Activated naive CD4-positive, alpha-beta T cell treated with anti-CD3 and anti-CD28 coated beads, Interleukin-2, amount 50 U/mL, for 24 hours (primary cell): ENCODE data around the gene EFCAB8.

ENCODE experiments used
- H3K27ac Mint-ChIP-seq: one replicate; pipeline ENCODE4 v1.8.0; 2021; ENCODE audit warnings: mild to moderate bottlenecking, mixed read lengths
- H3K27me3 Mint-ChIP-seq: one replicate; pipeline ENCODE4 v1.8.0; 2021; ENCODE audit warnings: mixed read lengths
- H3K36me3 Mint-ChIP-seq: one replicate; pipeline ENCODE4 v1.8.0; 2021; ENCODE audit warnings: mixed read lengths
- H3K4me1 Mint-ChIP-seq: one replicate; pipeline ENCODE4 v1.8.0; 2021; ENCODE audit warnings: mixed read lengths
- H3K4me3 Mint-ChIP-seq: one replicate; pipeline ENCODE4 v1.8.0; 2021; ENCODE audit warnings: mild to moderate bottlenecking, mixed read lengths
- H3K9me3 Mint-ChIP-seq: one replicate; pipeline ENCODE4 v1.8.0; 2021; ENCODE audit warnings: mixed read lengths

EFCAB8 gene

DNA sequence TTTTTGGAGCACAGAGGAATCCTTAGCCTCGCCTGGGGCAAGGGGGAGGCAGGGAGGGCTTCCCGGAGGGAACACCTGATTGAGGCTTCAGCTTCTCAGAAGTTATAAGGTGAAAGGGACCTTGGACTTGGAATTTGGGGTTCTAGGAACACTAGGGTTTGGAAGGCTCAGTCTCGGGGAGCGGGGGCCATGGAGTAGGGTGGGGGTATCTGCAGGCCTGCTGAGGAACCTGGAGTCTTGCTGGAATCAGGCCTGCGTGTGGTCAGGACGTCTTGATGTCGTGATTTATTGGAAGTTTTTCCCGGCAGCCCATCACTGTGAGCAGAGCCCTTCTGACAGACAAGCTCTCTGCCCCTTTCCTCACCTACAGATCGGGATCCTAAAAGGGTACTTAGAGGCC, 50.7 kb downstream of the EFCAB8 start:
- H3K9me3 Mint-ChIP-seq, result no peaks in the 10 kb centered on the region
- H3K4me3 Mint-ChIP-seq, result no peak overlapping the region
- H3K4me1 Mint-ChIP-seq, result peaks cover 27% of the 10 kb centered on the region
- H3K27ac Mint-ChIP-seq, result no peak overlapping the region
- no peaks in the 10 kb centered on the region for H3K27me3 Mint-ChIP-seq
- H3K36me3 Mint-ChIP-seq, result peaks cover 2% of the 10 kb centered on the region

DNA sequence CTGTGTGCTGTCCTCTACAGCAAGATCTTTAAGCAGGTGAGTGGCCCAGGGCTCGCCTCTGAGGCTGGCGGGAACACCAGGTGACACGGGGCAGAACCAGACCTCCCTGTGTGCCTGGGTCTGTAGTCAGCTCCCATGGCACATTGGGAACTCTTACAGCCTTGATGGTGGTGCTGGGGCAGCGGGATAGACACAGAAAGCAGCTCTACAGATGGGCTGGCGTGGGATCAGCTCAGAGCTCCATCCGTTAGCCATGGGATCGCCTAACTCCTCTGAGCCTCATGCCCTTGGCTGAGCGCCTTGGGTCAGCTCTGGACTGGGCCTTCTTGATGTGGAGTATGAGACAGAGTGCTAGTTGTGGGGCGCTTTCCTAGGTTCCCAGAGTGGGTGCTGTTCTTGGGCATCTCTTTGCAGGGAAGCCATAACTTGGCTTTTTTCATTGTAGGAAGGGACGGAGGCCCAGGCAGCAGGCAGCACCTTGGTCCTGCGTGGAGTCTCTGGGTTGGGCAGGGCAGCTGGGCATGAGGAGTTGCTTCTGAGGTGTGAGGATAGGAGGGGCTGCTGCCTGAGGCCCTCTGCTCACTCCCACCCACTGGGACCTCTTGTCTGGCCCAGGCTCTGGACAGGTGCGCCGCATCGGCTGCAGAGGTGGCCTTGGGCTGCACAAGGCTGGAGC, 51.3 kb downstream of the EFCAB8 start:
- no peak overlapping the region for H3K27ac Mint-ChIP-seq
- no peaks in the 10 kb centered on the region for H3K9me3 Mint-ChIP-seq
- H3K4me1 Mint-ChIP-seq, result peaks cover 24% of the 10 kb centered on the region
- H3K27me3 Mint-ChIP-seq, result no peaks in the 10 kb centered on the region
- no peak overlapping the region for H3K4me3 Mint-ChIP-seq
- peaks cover 3% of the 10 kb centered on the region for H3K36me3 Mint-ChIP-seq

DNA sequence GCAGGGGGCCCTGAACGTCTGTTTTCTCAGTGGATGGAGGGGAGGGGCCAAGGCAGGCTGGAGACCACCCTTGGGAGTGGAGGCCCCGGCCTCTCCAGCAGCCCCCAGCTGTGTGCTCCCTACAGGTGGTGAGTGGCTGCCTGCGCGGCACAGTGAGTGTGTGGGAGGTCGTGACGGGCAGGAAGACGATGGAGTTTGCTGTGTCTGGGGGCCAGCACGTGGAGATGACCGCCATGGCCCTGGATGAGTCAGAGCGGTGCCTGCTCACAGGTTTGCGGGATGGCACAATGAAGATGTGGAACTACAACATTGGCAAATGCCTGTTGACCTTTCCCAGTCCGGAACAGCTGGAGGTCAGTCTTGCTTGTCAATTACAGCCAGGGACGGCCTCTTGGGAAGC, 52.6 kb downstream of the EFCAB8 start:
- Mint-ChIP-seq H3K4me1 (peaks cover 15% of the 10 kb centered on the region), H3K36me3 (peaks cover 7% of the 10 kb centered on the region), H3K27me3 (no peaks in the 10 kb centered on the region), H3K27ac (no peak overlapping the region), H3K4me3 (no peak overlapping the region), H3K9me3 (peaks cover 2% of the 10 kb centered on the region)

DNA sequence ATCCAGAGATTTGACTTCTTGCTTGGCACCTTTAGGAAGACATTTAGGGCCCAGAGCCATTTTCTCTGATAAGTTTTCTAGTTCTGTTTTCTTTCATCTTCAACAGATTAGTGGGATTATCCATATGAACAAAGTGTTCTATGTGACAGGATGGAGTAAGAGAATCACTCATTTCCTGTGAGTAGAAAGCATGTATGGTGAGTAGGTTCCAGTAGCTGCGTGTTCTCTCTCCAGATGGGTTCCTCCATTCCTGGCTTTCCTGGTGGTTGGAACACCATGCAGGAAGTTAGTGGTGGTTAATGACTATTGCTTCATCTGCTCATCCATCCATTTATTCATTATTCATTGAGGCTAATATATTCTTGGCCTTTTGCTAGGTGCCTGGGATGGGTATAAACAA, 54.0 kb downstream of the EFCAB8 start:
- Mint-ChIP-seq H3K36me3 (peaks cover 7% of the 10 kb centered on the region), H3K4me3 (no peak overlapping the region), H3K27me3 (no peaks in the 10 kb centered on the region), H3K27ac (no peak overlapping the region), H3K4me1 (peaks cover 11% of the 10 kb centered on the region), H3K9me3 (peaks cover 5% of the 10 kb centered on the region)

DNA sequence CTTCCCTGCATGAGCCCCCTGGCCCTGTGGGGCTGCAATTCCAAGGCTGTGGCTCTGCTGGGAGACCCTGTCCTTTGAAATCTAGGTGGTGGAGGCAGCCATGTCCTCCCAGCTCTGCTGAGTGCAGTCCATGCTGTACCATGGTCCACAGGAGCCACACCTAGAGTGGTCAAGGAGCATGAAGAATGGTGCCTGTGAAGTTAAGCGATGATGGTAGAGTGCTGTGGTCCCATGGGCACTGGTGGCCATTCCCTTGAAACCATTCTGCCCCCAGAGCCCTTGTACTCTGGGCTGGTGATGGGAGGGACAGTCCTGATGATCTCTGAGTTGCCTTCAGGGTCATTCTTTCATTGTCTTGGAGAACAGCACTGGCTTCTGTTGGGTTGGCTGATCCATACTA, 55.3 kb downstream of the EFCAB8 start:
- H3K27me3 Mint-ChIP-seq, result no peaks in the 10 kb centered on the region
- H3K4me3 Mint-ChIP-seq, result no peak overlapping the region
- H3K4me1 Mint-ChIP-seq, result peaks cover 5% of the 10 kb centered on the region
- no peak overlapping the region for H3K27ac Mint-ChIP-seq
- peaks cover 7% of the 10 kb centered on the region for H3K36me3 Mint-ChIP-seq
- peaks cover 5% of the 10 kb centered on the region for H3K9me3 Mint-ChIP-seq

DNA sequence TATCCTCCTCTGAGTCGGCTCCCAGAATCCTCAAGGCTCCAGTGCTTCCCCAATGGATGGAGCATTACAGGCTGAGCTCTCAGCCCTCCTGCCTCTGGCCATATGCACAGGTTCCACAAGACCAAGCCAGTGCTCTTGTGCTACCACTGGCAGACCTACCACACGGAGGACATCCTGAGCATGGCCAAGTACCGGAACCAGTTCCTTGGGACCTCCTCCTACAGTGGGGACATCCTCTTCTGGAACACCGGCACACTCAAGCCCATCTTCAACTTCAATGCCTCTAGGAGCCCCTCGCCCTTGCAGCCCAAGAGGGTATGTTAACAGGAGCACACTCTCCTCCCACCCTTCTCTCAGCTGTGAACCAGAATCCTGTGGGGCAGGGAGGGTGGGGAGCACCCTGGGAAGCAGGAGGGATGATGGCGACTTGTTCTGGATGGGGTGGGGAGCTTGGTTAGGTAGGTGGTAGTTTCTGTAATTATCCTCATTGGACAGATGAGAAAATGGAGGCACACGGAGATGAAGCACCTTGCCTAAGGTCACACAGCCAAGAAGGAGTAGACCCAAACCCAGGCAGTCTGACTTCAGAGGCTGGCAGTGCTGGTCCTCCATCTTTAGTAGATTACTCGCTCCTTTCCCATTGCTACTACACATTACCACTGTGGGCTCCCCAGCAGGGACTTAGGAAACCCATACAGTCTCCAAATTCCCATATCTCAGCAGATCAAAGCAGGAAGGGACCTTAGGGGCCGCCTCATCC, 58.6 kb downstream of the EFCAB8 start:
- Mint-ChIP-seq H3K27ac (no peak overlapping the region), H3K36me3 (peaks cover 11% of the 10 kb centered on the region), H3K4me3 (no peak overlapping the region), H3K9me3 (peaks cover 5% of the 10 kb centered on the region), H3K4me1 (no peaks in the 10 kb centered on the region), H3K27me3 (no peaks in the 10 kb centered on the region)

DNA sequence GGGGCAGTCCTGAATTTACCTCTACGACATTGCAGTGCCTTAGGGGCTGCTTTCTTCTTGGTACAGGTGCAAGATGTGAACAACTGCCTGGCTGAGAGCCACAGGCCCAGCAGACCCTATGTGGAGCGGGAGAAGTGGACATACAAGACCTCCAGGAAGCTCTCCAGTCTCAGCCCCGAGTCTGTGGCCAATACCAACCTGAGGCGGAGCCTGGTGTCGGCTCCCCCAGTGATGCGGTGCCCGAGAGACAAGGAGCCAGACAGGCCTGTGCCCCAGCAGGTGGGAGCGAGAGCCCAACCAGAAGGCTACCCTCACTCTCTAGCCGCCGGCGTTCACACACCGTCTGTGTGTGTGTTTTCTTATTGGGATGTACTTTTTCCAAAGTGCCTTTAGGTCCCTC, 59.6 kb downstream of the EFCAB8 start:
- Mint-ChIP-seq H3K27ac (no peak overlapping the region), H3K9me3 (peaks cover 5% of the 10 kb centered on the region), H3K4me3 (no peak overlapping the region), H3K36me3 (peaks cover 11% of the 10 kb centered on the region), H3K4me1 (no peaks in the 10 kb centered on the region), H3K27me3 (no peaks in the 10 kb centered on the region)

DNA sequence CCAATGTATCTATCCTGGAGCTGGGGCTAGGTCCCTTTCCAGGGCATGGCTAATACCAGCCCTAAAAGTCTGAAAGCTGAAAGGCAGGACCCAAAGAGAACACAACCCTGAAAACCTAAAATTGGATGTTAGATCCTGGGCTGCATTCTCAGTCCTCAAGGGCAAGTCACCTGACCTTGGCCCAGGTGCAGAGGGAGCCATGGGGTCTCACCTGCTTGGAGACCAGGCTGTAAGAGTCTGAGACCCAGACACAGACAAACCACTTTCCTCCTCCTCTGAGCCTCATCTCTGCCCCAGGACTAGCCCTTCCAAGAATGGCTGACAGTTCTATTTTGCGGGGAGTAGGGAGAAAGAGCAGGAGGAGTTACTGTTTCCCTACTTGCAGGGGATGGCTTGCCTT, 60.0 kb downstream of the EFCAB8 start:
- Mint-ChIP-seq H3K27me3 (no peaks in the 10 kb centered on the region), H3K9me3 (peaks cover 5% of the 10 kb centered on the region), H3K27ac (no peak overlapping the region), H3K4me1 (no peaks in the 10 kb centered on the region), H3K4me3 (no peak overlapping the region), H3K36me3 (peaks cover 11% of the 10 kb centered on the region)

DNA sequence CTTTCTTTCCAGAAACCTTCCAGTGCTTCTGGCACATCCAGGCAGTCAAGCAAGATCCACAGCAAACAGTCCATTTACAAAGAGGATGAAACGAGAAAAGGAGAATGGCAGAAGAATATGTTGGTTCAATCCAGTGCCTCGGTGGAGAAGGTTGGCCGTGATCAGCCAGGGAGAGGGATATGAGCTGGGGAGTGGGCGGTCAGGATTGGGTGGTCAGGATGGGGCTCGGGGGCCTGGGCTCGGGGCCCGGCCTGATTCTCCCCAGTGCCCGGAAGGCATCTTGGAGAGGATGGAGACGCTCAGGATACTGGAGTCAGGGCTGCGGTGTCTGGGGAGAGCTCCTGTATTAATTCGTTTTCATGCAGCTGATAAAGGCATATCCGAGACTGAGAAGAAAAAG, 61.3 kb downstream of the EFCAB8 start:
- Mint-ChIP-seq H3K9me3 (peaks cover 5% of the 10 kb centered on the region), H3K27me3 (no peaks in the 10 kb centered on the region), H3K4me1 (no peaks in the 10 kb centered on the region), H3K27ac (no peak overlapping the region), H3K36me3 (peaks cover 7% of the 10 kb centered on the region), H3K4me3 (no peak overlapping the region)

DNA sequence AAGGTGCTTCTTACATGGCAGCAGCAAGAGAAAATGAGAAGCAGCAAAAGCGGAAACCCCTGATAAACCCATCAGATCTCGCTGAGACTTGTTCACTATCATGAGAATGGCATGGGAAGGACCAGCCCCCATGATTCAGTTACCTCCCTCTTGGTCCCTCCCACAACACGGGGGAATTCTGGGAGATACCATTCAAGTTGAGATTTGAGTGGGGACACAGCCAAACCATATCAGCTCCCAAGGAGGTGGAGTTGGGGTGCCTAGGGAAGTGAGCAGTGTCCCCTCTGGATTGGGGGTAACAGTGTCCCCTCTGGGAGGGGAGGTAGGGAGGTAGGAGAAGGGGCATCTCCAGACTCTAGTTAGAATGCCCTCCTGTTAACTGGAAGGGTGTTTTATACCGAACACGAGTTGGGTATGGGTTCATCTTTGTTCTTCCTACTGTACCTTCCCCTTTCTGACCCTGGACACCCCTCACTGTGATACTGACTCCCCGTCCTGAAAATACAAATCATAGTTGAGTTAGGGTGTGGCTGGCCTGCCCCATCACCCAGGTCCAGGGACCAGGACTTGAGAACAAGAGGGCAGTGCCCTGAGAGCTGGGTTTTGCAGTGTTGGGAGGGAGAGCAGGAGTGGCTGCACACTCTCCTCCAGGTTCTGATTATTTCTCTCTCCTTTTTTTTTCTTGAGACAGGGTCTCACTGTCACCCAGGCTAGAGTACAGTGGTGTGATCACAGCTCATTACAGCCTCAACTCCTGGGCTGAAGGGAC, 62.0 kb downstream of the EFCAB8 start:
- Mint-ChIP-seq H3K27me3 (no peaks in the 10 kb centered on the region), H3K4me1 (no peaks in the 10 kb centered on the region), H3K27ac (no peak overlapping the region), H3K9me3 (peaks cover 5% of the 10 kb centered on the region), H3K36me3 (peaks cover 3% of the 10 kb centered on the region), H3K4me3 (no peak overlapping the region)

DNA sequence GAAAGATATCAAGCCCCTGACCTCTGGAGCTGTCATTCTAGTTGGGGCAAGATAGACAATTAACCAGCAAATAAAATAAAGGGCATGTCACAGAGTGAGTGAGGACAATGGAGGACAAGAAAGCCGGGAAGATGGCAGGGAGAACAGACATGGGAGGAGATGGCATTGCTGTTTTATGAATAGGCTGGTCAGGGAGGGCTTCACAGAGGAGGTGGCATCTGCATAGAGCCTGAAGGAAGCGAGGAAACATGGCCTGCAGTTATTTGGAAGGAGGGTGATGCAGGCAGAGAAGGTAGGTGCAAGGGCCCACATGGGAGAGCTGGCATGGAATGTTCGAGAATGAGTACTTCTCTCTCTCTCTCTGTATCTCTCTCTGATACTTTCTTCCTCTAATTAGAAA, 63.7 kb downstream of the EFCAB8 start:
- no peaks in the 10 kb centered on the region for H3K4me1 Mint-ChIP-seq
- H3K27ac Mint-ChIP-seq, result no peak overlapping the region
- H3K9me3 Mint-ChIP-seq, result no peaks in the 10 kb centered on the region
- H3K36me3 Mint-ChIP-seq, result peaks cover 3% of the 10 kb centered on the region
- H3K27me3 Mint-ChIP-seq, result no peaks in the 10 kb centered on the region
- no peak overlapping the region for H3K4me3 Mint-ChIP-seq

DNA sequence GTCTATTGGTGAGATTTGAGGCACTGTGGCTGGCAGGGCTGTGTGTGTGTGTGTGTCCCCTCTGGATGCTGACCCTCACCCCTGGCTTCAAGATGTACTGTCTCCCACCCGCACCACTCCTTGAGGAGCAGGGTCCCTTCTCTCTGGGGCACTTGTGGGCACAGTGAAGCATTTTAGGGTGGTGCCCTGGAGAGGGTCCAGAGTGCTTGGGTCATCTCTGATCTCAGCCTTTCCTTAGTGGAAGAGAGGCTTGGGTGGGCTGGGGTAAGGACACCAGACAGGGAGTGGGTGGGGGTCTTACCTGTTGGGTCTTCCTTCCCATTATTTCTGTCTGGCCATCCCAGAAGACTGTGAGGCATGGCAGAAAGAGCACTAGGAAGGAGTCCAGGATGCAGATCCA, 66.1 kb downstream of the EFCAB8 start:
- H3K36me3 Mint-ChIP-seq, result peaks cover 5% of the 10 kb centered on the region
- H3K9me3 Mint-ChIP-seq, result no peaks in the 10 kb centered on the region
- H3K27me3 Mint-ChIP-seq, result no peaks in the 10 kb centered on the region
- H3K4me3 Mint-ChIP-seq, result no peak overlapping the region
- H3K4me1 Mint-ChIP-seq, result no peaks in the 10 kb centered on the region
- no peak overlapping the region for H3K27ac Mint-ChIP-seq

DNA sequence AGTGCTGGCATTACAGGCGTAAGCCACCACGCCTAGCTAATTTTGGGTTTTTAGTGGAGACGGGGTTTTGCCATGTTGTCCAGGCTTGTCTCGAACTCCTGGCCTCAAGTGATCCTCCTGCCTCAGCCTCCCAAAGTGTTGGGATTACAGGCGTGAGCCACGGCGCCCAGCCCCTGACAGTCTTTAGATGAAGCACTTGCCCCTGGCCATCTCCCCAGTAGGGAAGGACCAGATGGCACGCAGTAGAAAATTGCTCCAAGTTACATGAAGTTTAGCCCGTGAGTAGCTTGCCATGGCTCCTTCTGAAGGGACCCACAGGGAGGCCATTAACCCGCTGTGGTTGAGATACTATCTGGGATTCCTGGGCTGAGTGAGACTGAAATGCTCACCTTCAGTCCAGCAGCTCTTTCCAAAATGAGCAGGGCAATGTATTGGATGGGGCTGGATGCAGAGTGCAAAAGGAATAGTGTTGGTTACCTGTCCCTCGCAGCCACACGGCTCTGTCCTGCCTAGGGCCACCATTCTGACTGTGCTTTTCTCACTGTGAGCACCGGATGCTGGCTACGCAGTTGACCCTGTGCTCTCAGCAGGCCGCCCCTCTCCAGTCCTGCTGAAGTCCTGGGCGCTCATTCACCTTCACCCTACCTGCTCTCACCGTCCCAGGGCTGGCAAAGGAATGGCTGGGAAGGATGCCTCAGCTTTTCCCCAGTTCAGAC, 66.9 kb downstream of the EFCAB8 start:
- no peak overlapping the region for H3K4me3 Mint-ChIP-seq
- no peaks in the 10 kb centered on the region for H3K9me3 Mint-ChIP-seq
- no peaks in the 10 kb centered on the region for H3K27me3 Mint-ChIP-seq
- no peak overlapping the region for H3K27ac Mint-ChIP-seq
- no peaks in the 10 kb centered on the region for H3K4me1 Mint-ChIP-seq
- peaks cover 1% of the 10 kb centered on the region for H3K36me3 Mint-ChIP-seq

DNA sequence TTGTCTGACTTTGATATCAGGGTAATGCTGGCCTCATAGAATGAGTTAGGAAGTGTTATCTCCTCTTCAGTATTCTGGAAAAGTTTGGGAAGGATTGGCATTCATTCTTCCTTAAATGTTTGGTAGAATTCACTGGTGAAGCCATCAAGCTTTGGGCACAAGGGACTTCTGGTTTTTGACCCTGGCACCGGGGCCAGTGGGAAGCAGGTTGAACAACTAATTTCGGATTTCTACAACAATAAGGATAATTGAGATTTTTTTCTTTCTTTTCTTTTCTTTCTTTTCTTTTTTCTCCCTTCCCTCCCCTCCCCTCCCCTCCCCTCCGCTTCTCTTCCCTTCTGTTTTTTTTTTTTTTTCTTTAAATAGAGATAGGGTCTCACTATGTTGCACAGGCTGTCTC, 70.4 kb downstream of the EFCAB8 start:
- Mint-ChIP-seq H3K4me1 (peaks cover 1% of the 10 kb centered on the region), H3K27me3 (no peaks in the 10 kb centered on the region), H3K9me3 (no peaks in the 10 kb centered on the region), H3K36me3 (peaks cover 1% of the 10 kb centered on the region), H3K27ac (no peak overlapping the region), H3K4me3 (no peak overlapping the region)

DNA sequence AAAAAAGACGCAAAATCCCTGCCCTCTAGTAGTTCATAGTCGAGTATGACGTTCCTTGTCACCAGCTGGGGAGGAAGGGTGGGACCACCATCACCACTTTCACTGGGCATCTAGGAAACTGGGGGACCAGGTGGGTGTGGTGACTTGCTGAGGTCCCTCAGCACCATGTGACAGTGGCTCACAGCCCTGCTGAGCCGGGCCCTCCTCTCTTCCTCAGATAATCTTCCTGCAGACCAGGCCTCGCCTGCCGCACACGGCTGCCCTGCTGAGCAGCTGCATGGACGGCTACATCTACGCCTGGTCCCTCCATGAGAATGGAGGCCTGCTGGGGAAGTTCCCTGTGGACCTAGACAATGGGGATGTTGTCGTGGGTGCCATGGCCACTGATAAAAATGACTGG, 71.5 kb downstream of the EFCAB8 start:
- Mint-ChIP-seq H3K4me3 (no peak overlapping the region), H3K4me1 (peaks cover 8% of the 10 kb centered on the region), H3K27ac (no peak overlapping the region), H3K27me3 (no peaks in the 10 kb centered on the region), H3K36me3 (peaks cover 1% of the 10 kb centered on the region), H3K9me3 (no peaks in the 10 kb centered on the region)
